Natural killer cell (primary cell): Measurements from ENCODE around the gene MAPK8IP3. TPM values are rescaled to one million over a fixed set of nuclear protein-coding genes. Genes with fewer than 3 reads are reported as not detected.

Experiments used
- ATAC-seq, 3 donors: fragments of 150-1000 bp in 2 of 3; fragments of 200-7000 bp in 1 of 3; cut with Tn5 transposase; 1 replicate in 1 of 3; 2 replicates in 2 of 3; pipeline ENCODE4 v1.10.0; 2021; ENCODE audit warnings: mild to moderate bottlenecking in 2 of 3, moderate library complexity in 2 of 3
- DNase-seq, 2 donors: peaks; one replicate each; pipeline versions ENCODE4 v3.0.0 to v3.0.0-alpha.2; 2013 to 2021; ENCODE audit warnings: mixed read lengths in 1 of 2
- H3K27ac ChIP-seq: one replicate; pipeline ENCODE4 v1.5.1; 2013; ENCODE audit warnings: mild to moderate bottlenecking, low read length
- H3K27me3 ChIP-seq: one replicate; pipeline ENCODE4 v1.6.1; 2013; ENCODE audit warnings: low read length; ENCODE audit not compliant: control insufficient read depth, insufficient read depth
- H3K36me3 ChIP-seq: one replicate; pipeline ENCODE4 v1.6.1; 2013; ENCODE audit warnings: low read length; ENCODE audit not compliant: control insufficient read depth, insufficient read depth
- H3K4me1 ChIP-seq: one replicate; pipeline ENCODE4 v1.6.1; 2013; ENCODE audit warnings: low read length; ENCODE audit not compliant: control insufficient read depth, insufficient read depth
- H3K4me3 ChIP-seq: one replicate; pipeline ENCODE4 v1.5.1; 2013; ENCODE audit warnings: low read length
- H3K9me3 ChIP-seq: one replicate; pipeline ENCODE4 v1.6.1; 2013; ENCODE audit warnings: low read length; ENCODE audit not compliant: control insufficient read depth, insufficient read depth
- H3K27ac Mint-ChIP-seq, 2 donors: one replicate each; pipeline ENCODE4 v1.8.0; 2022; ENCODE audit warnings: mild to moderate bottlenecking in 2 of 2, mixed read lengths in 2 of 2, moderate library complexity in 1 of 2
- H3K27me3 Mint-ChIP-seq, 2 donors: one replicate each; pipeline ENCODE4 v1.8.0; 2022; ENCODE audit warnings: low read depth in 2 of 2, mixed read lengths in 2 of 2
- H3K36me3 Mint-ChIP-seq: one replicate; pipeline ENCODE4 v1.8.0; 2022; ENCODE audit warnings: mixed read lengths
- H3K4me1 Mint-ChIP-seq, 2 donors: one replicate each; pipeline ENCODE4 v1.8.0; 2022; ENCODE audit warnings: mixed read lengths in 2 of 2
- H3K4me3 Mint-ChIP-seq: one replicate; pipeline ENCODE4 v1.8.0; 2022; ENCODE audit warnings: mild to moderate bottlenecking, moderate library complexity, mixed read lengths
- H3K9me3 Mint-ChIP-seq, 2 donors: one replicate each; pipeline ENCODE4 v1.8.0; 2022; ENCODE audit warnings: mixed read lengths in 2 of 2
- WGBS: methylation state at CpG from one replicate; pipeline ENCODE4 v1.1.7; 2013; ENCODE audit warnings: missing lambda C conversion rate; ENCODE audit not compliant: insufficient coverage; 5-methylcytosine and 5-hydroxymethylcytosine counted together
- intact Hi-C: fragments of 100-400 bp; cut with micrococcal nuclease; formaldehyde crosslinking; loops from one replicate; pipeline ENCODE4 v1.14.2; 2022
- total RNA-seq, 4 donors: library from RNA; stranded (reverse); fragments of 120-200 nt in 1 of 4; gene quantifications; one replicate each; pipeline versions ENCODE4 v1.2.3 to v1.2.4, GENCODE V29; 2013 to 2022
- TF ChIP-seq, protein P1 (sequence below): fragments of 200-600 bp; IDR thresholded peaks from one replicate; pipeline ENCODE4 v1.8.0; 2022; ENCODE audit warnings: antibody characterized with exemption

The MAPK8IP3 gene
- total RNA-seq, 3 donors from 2014 or later (not counting 1 experiment from before 2014, with no cell fraction given), result 272 to 291 (median 285) TPM

- intact Hi-C loops, result no loop called here
- Histone ChIP-seq H3K27me3 (no peaks in the 10 kb centered on the region), H3K4me1 (no peaks in the 10 kb centered on the region), H3K36me3 (peaks cover 24% of the 10 kb centered on the region), H3K4me3 (no peak overlapping the region), H3K9me3 (no peaks in the 10 kb centered on the region), H3K27ac (no peak overlapping the region)
- Mint-ChIP-seq H3K27ac (no peak overlapping the region), H3K4me3 (no peak overlapping the region), H3K4me1 (peaks cover 7% of the 10 kb centered on the region in 2 donors), H3K9me3 (no peaks in the 10 kb centered on the region), H3K27me3 (no peaks in the 10 kb centered on the region), H3K36me3 (peaks cover 5% of the 10 kb centered on the region)
- DNase-seq, result no peak
- 96% methylated on average over 30 of the region's 30 CpGs for WGBS
- no peak for ATAC-seq
- TF ChIP-seq, protein P1, sequence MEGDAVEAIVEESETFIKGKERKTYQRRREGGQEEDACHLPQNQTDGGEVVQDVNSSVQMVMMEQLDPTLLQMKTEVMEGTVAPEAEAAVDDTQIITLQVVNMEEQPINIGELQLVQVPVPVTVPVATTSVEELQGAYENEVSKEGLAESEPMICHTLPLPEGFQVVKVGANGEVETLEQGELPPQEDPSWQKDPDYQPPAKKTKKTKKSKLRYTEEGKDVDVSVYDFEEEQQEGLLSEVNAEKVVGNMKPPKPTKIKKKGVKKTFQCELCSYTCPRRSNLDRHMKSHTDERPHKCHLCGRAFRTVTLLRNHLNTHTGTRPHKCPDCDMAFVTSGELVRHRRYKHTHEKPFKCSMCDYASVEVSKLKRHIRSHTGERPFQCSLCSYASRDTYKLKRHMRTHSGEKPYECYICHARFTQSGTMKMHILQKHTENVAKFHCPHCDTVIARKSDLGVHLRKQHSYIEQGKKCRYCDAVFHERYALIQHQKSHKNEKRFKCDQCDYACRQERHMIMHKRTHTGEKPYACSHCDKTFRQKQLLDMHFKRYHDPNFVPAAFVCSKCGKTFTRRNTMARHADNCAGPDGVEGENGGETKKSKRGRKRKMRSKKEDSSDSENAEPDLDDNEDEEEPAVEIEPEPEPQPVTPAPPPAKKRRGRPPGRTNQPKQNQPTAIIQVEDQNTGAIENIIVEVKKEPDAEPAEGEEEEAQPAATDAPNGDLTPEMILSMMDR, result no peak
These were observed 34.9 kb downstream of the MAPK8IP3 start for GRCh38 chr16:1740781-1741490.

DNA sequence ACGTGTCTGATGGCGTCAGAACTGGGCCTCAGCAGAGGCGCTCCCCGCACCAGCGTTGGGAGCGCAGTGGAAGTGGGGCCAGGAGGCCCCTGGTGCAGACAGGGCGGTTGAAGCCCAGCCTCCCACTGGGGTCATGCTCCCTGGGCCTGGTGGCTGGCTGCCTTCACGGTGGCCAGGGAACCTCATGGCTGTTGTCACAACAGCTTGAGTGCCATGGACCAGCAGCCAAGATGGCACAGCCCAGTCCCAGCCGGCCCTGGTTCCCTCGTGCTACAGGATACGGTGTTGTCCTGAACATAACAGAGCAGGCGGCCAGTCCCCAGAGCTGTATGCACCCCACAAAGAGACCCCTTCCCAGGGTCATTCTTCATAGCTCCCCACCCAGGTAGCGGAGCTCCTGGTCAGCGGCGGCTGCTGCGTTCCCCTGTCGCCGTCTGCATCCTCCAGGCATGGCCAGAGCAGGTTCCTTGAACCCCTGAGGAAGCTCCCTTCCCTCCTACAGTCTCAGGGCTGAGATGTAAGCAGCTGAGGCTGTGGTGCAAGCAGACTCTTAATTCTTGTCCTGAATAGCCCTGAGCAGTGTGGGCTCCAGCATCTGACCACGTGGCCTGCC, 35.7 kb downstream of the MAPK8IP3 start:
- DNase-seq (no peak), ATAC-seq (no peak)
- Histone ChIP-seq H3K4me3 (no peak overlapping the region), H3K27ac (no peak overlapping the region), H3K9me3 (no peaks in the 10 kb centered on the region), H3K36me3 (peaks cover 30% of the 10 kb centered on the region), H3K4me1 (no peaks in the 10 kb centered on the region), H3K27me3 (no peaks in the 10 kb centered on the region)
- H3K36me3 Mint-ChIP-seq, result peaks cover 5% of the 10 kb centered on the region
- H3K4me3 Mint-ChIP-seq, result no peak overlapping the region
- 98% methylated on average over 19 of the region's 19 CpGs for WGBS
- H3K4me1 Mint-ChIP-seq, result peaks cover 7% of the 10 kb centered on the region in 2 donors
- peak overlapping the region in 1 of 2 donors; percentile 21 for H3K27ac Mint-ChIP-seq
- TF ChIP-seq, protein P1, result no peak
- no peaks in the 10 kb centered on the region for H3K27me3 Mint-ChIP-seq
- intact Hi-C loops, result no loop called here
- no peaks in the 10 kb centered on the region for H3K9me3 Mint-ChIP-seq

DNA sequence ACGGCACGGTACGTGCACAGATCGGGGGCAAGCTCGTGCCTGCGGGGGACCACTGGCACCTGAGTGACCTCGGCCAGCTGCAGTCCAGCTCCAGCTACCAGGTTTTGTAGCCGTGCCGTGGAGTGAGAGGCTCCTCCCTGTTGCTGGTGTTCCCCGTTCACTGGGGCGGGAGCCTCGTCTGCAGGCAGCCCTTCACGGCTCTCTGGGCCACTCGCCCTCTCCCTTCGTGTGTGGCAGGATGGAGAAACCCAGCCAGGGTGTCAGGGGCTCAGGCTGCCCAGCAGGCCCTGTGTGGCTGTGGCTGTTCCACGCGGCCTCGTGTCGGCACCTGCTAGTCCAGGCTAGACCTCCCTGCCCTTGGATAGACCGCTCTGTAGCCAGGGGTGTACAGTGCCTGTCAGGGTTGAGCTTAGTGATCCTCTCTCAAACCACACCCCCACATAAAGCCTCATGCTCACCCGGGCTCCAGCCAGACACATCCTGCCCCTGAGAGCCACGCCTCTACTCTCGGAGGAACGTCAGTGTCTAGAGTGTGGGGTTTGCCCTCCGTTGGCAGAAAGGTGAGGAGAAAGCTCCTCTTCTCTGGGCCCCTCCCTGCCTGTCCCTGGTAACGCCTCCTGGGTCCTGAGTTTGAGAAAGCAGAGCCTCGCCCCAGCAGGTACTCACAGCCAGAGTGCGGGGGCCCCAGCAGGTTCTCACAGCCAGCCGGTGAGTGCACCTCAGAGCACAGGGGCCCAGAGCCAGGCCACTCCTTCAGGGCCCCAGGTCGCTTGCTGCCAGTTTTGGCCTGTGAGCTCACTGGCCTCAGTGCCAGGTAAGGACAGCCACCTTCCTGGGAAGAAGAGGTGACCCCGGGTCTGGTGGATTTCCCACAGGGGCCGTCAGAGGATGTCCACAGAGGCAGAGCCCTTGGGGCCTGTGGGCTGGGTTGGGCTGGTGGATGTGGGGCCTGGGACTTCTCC, 37.7 kb downstream of the MAPK8IP3 start:
- no peak for ATAC-seq
- no peak for DNase-seq
- peaks cover 48% of the 10 kb centered on the region for H3K36me3 ChIP-seq
- H3K27ac Mint-ChIP-seq, result no peak overlapping the region
- no peaks in the 10 kb centered on the region for H3K27me3 Mint-ChIP-seq
- no peaks in the 10 kb centered on the region for H3K9me3 ChIP-seq
- H3K9me3 Mint-ChIP-seq, result no peaks in the 10 kb centered on the region
- no peaks in the 10 kb centered on the region for H3K27me3 ChIP-seq
- H3K36me3 Mint-ChIP-seq, result peaks cover 5% of the 10 kb centered on the region
- H3K4me3 ChIP-seq, result no peak overlapping the region
- no peak overlapping the region for H3K4me3 Mint-ChIP-seq
- H3K4me1 ChIP-seq, result no peaks in the 10 kb centered on the region
- H3K4me1 Mint-ChIP-seq, result peaks cover 7% of the 10 kb centered on the region in 2 donors
- TF ChIP-seq, protein P1, result no peak
- no peak overlapping the region for H3K27ac ChIP-seq
- intact Hi-C loops, result no loop called here
- 95% methylated on average over 32 of the region's 32 CpGs for WGBS
